GM19397 (cell line): ENCODE results near the gene MINDY4.

Experiments
- ATAC-seq: cut with Tn5 transposase; IDR thresholded peaks from one replicate; pipeline ENCODE4 v1.9.1; 2021; ENCODE audit warnings: mild to moderate bottlenecking, moderate library complexity; ENCODE audit not compliant: unreplicated experiment

The MINDY4 gene

GRCh38 chr7:30850426-30850825 is 79.2 kb downstream of the MINDY4 start:
- no peak for ATAC-seq

GRCh38 chr7:30851651-30852307 is 80.6 kb downstream of the MINDY4 start:
- ATAC-seq: no peak

- no peak for ATAC-seq
Observed at GRCh38 chr7:30852308-30852684, 81.1 kb downstream of the MINDY4 start.

DNA sequence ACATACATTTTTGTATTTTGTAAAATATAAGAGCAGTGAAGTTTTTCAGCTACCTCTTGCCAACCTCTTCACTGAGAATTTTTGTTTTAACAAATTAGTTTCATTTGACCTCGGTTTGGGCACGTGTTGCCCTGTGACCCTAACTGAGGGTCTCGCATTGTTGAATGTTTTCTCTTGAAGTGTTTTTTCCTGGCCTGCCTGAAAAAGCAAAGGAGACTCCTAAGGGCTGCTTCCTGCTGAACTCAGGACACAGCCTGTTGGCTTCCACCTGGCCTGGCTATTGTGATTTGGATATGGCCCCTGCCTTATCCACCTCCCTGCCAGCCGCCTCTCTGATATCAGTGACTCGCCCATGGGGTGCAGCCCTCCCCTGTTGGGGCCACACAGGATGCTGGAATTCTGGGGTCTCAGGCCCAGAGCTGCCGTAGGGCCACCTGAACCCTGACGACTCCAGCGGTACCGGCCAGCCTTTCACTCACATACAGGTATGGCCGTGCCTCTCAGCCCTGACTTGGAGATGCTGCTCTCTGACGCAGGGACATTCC is 81.6 kb downstream of the MINDY4 start:
- no peak for ATAC-seq

DNA sequence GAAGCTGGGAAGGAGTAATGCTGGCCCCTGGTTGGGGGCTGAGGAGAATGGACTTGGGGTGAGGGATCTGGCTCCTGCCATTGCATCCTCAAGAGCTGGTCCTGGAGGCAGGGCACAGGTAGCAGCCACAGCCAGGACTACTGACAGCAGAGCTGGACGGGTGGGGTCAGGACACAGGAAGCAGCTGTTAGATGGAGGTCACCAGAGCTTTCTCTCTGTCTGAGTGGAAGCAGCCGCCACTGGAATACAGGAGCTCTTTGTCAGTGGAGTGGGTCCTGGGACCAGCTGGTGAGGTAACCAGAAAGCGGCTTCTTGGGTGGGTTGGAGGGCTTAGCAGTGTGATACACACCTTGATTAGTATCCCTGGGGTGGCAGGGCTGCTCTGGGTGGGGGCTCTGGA is 82.4 kb downstream of the MINDY4 start:
- no peak for ATAC-seq

DNA sequence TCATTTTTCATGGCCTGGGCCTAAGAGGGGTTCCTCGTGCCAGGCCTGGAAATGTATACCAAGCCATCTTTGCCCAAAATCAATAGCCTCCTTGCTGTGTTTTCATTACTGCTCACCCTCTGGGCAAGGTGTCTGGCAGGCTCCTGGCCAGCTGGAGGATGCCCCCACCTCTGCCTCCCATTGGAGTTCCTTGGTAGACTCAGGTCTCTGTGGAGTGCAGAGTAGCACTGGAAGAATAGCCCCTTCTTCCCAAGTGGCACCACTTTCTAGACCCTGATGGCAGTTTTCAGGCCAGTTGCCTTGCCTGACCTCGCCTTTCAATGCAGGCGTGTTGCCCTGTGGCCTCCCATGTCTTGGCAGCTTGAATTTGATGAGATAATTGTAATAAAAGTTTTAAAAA is 84.7 kb downstream of the MINDY4 start:
- ATAC-seq: no peak

DNA sequence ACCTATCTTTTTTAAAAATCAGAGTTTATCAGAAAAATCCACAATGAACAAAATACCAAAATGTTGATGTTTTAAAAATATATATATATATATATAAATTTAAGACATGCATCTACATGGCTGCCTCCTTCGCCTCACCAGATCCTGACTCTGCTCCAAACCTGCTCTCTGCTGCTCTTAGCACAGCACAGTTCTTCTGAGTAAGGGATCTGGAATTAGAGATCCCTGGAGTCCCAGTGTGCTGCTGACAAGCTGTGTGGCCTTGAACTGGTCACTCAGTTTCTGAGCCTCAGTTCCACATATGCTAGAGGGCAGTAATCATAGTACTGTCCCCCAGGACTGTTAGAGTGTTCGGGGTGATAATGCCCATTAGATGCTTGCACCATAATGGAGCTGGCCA is 87.4 kb downstream of the MINDY4 start:
- no peak for ATAC-seq

DNA sequence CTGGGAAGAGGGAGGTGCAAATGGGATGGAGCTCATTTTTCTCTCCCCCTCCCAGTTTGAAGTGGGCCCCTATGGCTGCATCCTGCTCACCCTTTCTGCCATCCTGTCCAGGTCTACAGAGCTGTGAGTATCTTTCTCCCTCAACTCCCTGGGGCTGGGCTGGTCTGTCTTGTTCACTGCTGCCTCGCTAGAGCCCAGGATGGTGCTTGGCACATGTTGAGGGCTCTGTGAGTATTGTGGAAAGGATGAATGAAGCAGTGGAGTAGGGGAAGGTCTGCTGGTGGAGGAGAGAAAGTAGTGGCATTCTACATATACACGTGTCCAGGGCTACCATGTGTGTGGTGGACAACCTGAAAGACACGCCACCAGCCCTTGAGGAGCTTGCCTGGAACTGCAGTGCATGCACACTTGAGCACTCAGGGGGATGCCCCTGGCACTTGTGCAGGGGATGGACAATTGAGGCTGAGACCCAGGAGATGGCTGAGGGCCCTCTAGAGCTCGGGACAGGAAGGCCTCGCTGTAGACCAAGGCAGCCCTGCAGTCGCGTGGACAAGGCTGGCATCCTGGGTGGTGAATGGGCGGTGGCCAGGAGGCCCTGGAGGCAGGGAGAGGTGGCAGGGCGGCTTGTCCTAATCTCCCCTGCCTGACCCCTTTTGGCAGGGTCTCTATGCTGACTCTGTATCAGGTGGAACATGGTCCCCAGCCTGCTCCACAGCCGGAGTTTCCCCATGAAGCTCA is 88.2 kb downstream of the MINDY4 start:
- ATAC-seq: no peak

GRCh38 chr7:30859940-30860496 is 88.8 kb downstream of the MINDY4 start:
- ATAC-seq: no peak

DNA sequence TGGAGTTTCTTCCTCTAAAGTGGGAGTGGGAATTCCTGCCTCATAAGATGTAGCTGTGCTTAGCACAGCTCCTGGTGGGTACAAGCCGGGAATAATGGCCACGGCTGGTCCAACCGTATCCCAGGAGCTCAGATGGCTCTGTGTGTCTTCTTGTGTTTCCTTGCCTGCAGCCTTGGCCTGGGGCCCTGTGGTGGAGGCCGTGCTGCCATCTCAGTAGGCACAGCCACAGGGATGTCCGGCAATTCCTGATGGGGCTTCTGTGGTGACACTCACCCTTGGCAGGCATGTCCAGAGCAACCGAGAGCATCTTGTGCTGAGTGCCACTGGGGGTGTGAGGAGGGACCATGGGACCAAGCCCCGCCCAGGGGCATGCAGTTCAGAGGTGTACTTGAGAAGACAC is 90.4 kb downstream of the MINDY4 start:
- no peak for ATAC-seq

DNA sequence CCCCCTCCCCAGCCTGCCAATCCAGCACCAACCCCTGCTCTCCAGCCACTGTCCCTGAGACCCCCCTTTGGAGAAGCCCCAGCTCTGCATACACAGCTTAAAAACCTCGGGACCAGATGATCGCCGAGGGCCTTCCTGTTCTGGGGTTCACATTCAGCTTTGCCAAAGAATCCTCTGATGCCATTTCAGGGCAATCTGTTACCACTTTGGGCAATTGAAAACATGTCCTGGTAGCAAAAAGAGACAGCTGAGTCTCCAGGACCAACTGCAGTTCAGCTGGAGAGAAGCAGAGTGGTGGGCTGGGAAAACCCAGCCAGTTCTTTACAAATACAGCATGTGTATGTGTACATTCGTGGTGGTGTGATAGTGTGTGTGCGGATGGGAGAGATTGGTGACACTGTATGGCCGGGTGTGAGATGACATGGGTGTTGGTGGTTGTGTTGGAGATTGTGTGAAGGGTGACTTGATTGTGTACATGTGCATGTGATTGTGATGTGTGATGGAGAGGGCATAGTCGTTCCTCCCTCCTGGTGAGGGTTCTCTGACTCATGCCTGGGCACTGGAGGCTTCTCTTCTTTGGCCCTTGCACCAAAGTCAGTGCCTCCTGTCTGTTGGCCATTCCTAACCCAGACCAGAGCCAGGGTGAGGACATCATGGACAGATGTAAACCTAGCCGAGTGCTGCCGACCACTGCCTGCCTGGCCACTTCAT is 91.9 kb downstream of the MINDY4 start:
- ATAC-seq: no peak

GRCh38 chr7:30863706-30864035 is 92.5 kb downstream of the MINDY4 start:
- no peak for ATAC-seq

- ATAC-seq: no peak
Observed at GRCh38 chr7:30864101-30864500, 92.9 kb downstream of the MINDY4 start.

DNA sequence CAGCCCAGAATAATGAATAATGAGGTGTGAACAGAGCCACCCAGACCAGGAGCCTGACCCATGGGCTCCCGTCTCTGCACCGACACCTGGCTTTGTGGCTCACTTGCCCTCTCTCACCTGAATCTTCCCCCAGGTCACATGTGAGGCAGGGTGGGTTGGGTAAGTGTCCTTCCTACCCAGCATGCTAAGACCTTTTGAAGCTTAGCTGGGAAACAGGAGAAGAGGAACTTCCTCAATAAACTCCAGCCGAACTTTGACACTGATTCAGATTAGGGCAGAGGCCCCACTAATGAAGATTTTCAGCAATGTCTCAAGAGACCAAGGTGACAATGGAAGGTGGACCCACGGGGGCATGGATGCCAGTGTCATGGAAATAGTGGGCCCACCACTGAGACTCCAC is 93.9 kb downstream of the MINDY4 start:
- ATAC-seq: no peak

DNA sequence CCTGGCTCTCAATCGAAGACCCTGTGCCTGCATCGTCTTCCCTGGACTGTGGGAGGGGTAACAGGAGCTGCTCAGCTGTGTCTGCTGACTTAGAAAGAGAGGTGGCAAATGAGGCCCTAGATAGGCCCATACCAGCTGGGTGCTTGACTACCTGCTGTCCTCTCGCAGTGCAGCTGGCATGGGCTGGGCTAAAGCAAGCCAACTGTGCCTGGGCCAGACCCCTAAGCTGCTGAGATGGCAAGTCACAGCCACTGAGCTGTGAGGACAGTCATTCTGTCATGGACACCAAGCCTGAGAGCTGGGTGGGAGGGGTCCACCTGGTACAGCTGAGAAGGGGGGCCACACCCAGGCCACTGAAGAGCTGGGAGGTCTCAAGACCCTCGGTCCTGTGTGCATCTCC is 94.6 kb downstream of the MINDY4 start:
- ATAC-seq: no peak

DNA sequence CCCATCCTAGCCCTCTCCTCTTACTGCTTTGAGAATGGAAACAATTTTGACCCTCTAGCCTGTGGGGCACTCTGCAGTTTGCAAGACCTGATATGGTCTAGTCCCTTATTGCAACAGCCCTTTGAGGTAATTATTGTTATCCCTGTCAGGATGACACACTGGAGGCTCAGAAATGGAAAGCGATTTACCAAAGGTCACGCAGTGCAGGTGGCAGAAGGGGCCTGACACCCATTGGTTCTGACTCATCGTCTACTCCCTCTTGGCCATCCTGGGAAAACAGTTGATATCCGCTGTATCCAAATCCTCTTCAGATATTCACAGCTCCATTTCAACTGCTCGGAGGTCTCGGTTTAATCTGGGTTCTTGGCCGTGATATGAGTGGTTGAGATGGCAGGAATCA is 95.7 kb downstream of the MINDY4 start:
- no peak for ATAC-seq

GRCh38 chr7:30867483-30867882 is 96.3 kb downstream of the MINDY4 start:
- no peak for ATAC-seq

DNA sequence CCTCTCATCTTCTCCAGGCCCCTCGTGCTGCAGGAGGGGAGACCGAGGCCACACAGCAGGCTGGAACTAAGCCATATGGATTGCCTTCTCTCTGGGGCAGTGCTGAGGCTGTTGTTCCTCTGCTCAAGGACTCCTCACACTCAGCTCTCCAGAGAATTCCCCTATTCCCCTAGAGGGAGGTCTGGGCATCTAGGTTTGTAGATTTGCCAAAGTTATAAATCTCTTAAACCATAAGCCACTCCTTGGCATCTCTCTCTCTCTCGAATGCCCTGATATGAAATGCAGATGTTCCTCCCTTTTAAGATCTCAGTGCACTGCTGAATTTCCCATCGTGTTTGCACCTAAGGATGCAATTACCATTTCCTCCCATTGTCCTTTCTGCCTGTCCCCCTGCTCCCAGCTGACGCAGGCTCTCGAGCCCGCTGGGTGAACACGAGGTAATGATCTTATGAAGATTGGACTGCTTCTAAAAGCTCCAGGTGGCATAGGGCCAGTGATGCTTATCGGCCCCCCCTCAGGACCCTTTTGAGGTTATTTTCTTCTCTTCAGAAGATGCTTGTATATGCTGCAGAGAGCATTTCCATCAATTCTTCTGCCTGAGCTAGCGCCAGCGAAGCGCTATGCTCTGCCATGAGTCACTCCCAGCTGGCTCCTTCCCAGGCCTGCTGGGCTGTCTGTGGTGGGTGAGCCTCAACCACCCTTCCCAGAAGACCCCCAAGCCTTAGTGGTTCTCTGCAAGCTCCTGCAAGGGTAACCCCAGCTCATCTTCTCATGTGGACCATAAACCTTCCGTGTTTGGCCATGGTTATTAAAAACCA is 98.8 kb downstream of the MINDY4 start:
- no peak for ATAC-seq

DNA sequence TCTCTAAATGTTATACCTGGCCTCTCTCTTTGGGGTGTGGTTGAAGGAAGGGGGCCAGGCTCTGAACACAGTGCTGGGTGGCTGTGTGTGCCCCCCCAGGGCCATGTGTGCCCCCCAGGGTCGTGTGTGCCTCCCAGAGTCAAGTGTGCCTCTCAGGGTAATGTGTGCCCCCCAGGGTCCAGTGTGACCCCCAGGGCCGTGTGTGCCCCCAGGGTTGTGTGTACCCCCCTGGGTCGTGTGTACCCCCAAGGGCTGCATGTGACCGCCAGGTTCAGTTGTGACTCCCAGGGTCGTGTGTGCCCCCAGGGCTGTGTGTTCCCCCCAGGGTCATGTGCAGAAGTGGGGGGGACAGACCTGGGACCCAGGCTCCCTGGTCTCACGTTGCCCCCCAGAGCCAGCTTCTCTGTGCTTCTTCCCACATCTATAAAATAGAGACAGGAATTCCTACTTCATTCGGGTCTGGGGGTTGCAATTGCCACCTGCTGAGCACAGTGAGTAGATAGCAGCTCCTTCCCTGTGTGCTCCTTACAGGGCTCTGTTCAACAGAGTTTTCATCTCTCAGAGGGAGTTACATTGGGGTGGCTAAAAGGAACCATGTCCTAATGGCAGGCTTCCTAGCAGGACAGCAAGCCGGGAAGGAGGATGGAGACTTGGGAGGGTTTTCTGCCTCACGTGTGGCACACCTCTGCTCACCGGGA is 99.8 kb downstream of the MINDY4 start:
- no peak for ATAC-seq

DNA sequence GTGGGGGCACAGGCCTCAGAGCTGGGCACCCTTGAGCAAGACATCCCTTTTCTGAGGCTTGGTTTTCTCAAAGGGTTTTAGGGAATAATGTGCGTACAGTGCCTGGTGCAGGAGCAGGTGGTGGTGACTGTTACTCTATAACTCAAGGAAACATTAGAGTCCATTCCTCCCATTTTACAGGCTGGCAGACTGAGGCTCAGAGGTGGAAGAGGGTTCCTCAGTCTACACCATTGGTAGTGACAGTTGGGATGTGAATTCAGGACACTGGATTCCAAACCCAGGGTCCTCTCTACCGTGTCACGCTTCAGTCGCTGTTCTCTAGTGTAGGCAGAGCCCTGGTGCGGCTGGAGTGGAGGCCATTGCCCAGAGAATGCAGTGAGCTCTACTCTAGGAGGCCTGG is 100.4 kb downstream of the MINDY4 start:
- ATAC-seq: no peak
